Measurements from ENCODE around the gene CHI3L1. TPM values are rescaled to one million over a fixed set of nuclear protein-coding genes. Genes with fewer than 3 reads are reported as not detected.

The CHI3L1 gene
- total and polyA plus RNA-seq, 2 experiments from 2014 or later = 0.22 to 0.23 TPM

DNA sequence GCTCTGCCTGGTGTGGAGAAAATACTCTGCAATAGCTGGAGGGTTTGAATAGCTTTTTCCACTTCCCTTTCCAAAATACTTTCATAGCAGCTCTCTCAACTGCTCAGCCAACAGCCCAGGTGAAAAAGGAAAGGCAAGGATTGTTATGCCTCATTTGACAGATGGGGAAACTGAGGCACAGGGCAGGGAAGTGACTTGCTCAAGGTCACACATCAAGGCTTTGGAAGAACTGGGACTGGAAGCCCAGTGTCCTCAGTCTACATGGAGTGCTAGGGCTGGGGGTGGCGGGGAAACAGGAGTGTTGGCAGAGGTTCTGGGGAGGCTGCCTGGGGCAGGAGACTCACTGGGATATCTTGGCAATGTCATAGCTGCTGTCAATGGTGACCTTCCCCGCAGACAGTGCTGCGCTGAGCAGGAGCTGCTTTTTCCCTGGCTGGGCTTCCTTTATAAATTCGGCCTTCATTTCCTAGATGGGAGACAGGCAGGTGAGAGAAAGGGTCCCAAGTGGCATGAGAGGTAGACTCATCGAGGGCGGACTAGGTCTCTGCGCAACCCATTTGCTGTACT, 4.0 kb downstream of the CHI3L1 start:
- in situ Hi-C loops (cut with MboI) = no loop called here
- peaks cover 14% of the 10 kb centered on the region for H3K4me1 ChIP-seq (ENCODE audit: insufficient read depth)

DNA sequence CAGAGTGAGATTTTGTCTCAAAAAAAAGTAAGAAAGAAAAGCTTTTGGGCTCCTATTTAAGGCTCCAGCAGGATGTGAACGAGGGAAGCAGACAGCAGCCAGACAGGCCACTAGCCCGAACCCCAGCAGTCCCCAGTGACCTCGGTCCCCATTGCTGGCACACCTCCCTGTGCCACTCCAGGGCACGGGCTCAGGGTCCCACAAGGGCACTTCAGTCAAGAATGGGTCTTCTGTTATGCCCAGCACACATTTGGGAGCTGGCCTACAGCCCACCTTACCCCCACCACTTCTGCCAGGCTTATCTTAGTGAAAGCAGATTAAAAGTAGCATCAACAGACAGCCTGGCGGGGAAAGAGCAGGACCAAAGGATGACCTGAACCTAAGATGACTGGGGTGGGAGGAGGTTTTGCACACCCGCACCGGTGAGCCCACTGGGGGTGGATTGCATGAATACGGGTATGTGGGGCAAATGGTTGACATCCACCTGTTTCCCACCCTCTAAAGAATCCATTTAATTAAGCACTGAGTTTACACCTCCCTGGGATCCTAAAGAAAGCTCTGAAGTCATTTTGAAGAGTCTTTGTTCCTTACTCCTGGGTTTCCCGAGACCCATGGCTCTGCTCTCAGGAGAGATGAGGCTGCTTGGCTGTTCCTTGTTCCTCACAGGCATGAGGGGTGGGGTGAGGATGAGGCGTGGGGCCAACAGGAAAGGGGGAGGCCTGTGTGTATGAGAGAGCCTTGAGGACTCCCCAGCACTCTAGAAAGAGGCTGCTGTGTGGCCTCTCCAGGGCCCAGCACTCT, 4.7 kb downstream of the CHI3L1 start:
- in situ Hi-C loops (cut with MboI) = no loop called here
- no peak for DNase-seq
- Histone ChIP-seq H3K4me1 (ENCODE audit: insufficient read depth) (peaks cover 21% of the 10 kb centered on the region), H3K27ac (no peak overlapping the region), H3K9me2 (ENCODE audit: insufficient read depth) (no peaks in the 10 kb centered on the region), H3F3A (ENCODE audit: insufficient read depth) (peaks cover 18% of the 10 kb centered on the region), H3K36me3 (ENCODE audit: low read depth) (no peaks in the 10 kb centered on the region), H3K4me2 (ENCODE audit: unreplicated experiment) (no peak overlapping the region), H2AFZ (no peak overlapping the region), H3K79me2 (ENCODE audit: insufficient read depth) (no peaks in the 10 kb centered on the region), H3K9ac (no peak overlapping the region), H3K9me3 (ENCODE audit: low read depth) (no peaks in the 10 kb centered on the region), H3K4me3 (no peak overlapping the region), H3K27me3 (replicated peaks; ENCODE audit: insufficient read depth) (no peaks in the 10 kb centered on the region), H4K20me1 (ENCODE audit: insufficient read depth) (no peaks in the 10 kb centered on the region)
- TF ChIP-seq EZH2phosphoT487 (IDR thresholded peaks at IDR 0.05; ENCODE audit: insufficient read depth, low read depth) = no peak
- no peak for TF ChIP-seq EZH2 (IDR thresholded peaks at IDR 0.05; ENCODE audit: insufficient read depth, poor library complexity, severe bottlenecking)
- WGBS, 2 experiments (ENCODE audit: low coverage in 1 of 2, low lambda C conversion rate in 2 of 2, missing lambda C conversion rate in 2 of 2) = 77 to 80% methylated on average over 10 of the region's 10 CpGs

More for the DNA sequence above, 4.0 kb downstream of the CHI3L1 start:
- Histone ChIP-seq H2AFZ (no peak overlapping the region), H3K9me2 (ENCODE audit: insufficient read depth) (no peaks in the 10 kb centered on the region), H3F3A (ENCODE audit: insufficient read depth) (peaks cover 11% of the 10 kb centered on the region), H3K27ac (no peak overlapping the region), H3K9ac (no peak overlapping the region), H3K79me2 (ENCODE audit: insufficient read depth) (no peaks in the 10 kb centered on the region), H4K20me1 (ENCODE audit: insufficient read depth) (no peaks in the 10 kb centered on the region), H3K4me2 (ENCODE audit: unreplicated experiment) (no peak overlapping the region), H3K9me3 (ENCODE audit: low read depth) (no peaks in the 10 kb centered on the region), H3K36me3 (ENCODE audit: low read depth) (no peaks in the 10 kb centered on the region), H3K27me3 (replicated peaks; ENCODE audit: insufficient read depth) (no peaks in the 10 kb centered on the region), H3K4me3 (no peak overlapping the region)
- TF ChIP-seq EZH2phosphoT487 (IDR thresholded peaks at IDR 0.05; ENCODE audit: insufficient read depth, low read depth) (no peak), EZH2 (IDR thresholded peaks at IDR 0.05; ENCODE audit: insufficient read depth, poor library complexity, severe bottlenecking) (no peak)
- DNase-seq = no peak
- WGBS, 2 experiments (ENCODE audit: low coverage in 1 of 2, low lambda C conversion rate in 2 of 2, missing lambda C conversion rate in 2 of 2) = 95 to 99% methylated on average over 7 of the region's 7 CpGs

DNA sequence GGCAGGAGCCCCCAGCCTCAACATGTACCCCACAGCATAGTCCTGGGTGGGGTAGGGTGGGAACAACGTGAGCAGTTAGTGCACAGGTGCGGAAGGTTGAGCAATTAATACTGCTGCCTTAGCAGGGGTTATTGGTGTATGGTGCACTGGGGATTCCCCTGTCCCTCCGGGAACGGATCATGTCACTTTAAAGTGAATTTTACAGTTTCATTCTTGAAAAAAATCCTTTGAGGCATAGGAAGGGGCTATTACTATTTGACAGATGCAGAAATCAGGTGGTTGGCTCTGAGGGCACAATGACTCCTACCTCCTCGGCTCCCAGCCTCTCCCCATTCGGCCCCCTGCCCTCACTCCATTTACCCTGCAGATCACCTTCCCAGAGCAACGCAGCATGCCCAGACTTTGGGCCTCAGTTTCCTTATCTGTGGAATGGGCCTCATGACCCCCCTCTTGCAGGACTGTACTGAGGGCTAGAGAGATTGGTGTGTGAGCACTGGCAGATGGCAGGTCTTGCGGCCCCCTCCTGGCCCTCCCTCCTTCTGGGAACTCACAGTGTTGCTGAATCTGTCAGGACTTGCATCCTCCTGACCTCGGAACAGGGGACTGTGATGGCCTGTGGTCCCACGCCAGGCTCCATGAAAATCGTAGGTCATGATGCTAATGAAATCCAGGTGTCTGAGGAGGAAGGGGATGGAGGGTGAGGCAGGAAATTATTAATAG, 5.7 kb downstream of the CHI3L1 start:
- H3F3A ChIP-seq (ENCODE audit: insufficient read depth) = peaks cover 21% of the 10 kb centered on the region
- H3K4me1 ChIP-seq (ENCODE audit: insufficient read depth) = peaks cover 31% of the 10 kb centered on the region
- 87 to 89% methylated on average over 11 of the region's 11 CpGs for WGBS, 2 experiments (ENCODE audit: low coverage in 1 of 2, low lambda C conversion rate in 2 of 2, missing lambda C conversion rate in 2 of 2)
- no peaks in the 10 kb centered on the region for H3K9me3 ChIP-seq (ENCODE audit: low read depth)
- H3K27ac ChIP-seq = no peak overlapping the region
- no peak overlapping the region for H3K4me2 ChIP-seq (ENCODE audit: unreplicated experiment)
- no peaks in the 10 kb centered on the region for H4K20me1 ChIP-seq (ENCODE audit: insufficient read depth)
- no peaks in the 10 kb centered on the region for H3K36me3 ChIP-seq (ENCODE audit: low read depth)
- in situ Hi-C loops (cut with MboI) = no loop called here
- no peak overlapping the region for H2AFZ ChIP-seq
- H3K9ac ChIP-seq = no peak overlapping the region
- H3K27me3 ChIP-seq (replicated peaks; ENCODE audit: insufficient read depth) = no peaks in the 10 kb centered on the region
- no peak overlapping the region for H3K4me3 ChIP-seq
- TF ChIP-seq EZH2phosphoT487 (IDR thresholded peaks at IDR 0.05; ENCODE audit: insufficient read depth, low read depth) (no peak), EZH2 (IDR thresholded peaks at IDR 0.05; ENCODE audit: insufficient read depth, poor library complexity, severe bottlenecking) (no peak)
- no peaks in the 10 kb centered on the region for H3K79me2 ChIP-seq (ENCODE audit: insufficient read depth)
- DNase-seq = no peak
- no peaks in the 10 kb centered on the region for H3K9me2 ChIP-seq (ENCODE audit: insufficient read depth)

DNA sequence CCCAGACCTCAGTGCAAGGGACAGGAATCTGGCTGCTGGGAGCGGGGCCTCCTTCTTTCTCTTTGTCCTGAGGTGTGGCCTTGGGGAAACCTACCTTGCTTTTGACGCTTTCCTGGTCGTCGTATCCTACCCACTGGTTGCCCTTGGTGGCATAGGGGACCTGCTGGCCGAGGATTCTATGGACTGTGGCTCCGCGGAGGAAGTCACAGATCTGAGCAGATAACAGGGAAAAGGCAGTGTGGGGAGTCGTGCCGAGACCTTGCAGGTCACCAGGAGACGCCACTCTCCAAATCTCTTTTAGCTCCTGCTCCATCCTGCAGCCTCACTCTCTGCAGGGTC, 6.9 kb downstream of the CHI3L1 start:
- H3F3A ChIP-seq (ENCODE audit: insufficient read depth) = peaks cover 21% of the 10 kb centered on the region
- no peaks in the 10 kb centered on the region for H3K9me2 ChIP-seq (ENCODE audit: insufficient read depth)
- no peak overlapping the region for H3K27ac ChIP-seq

More for the DNA sequence above, 6.9 kb downstream of the CHI3L1 start:
- Histone ChIP-seq H3K9ac (no peak overlapping the region), H3K4me3 (no peak overlapping the region), H4K20me1 (ENCODE audit: insufficient read depth) (no peaks in the 10 kb centered on the region), H3K79me2 (ENCODE audit: insufficient read depth) (no peaks in the 10 kb centered on the region), H3K4me2 (ENCODE audit: unreplicated experiment) (no peak overlapping the region), H3K9me3 (ENCODE audit: low read depth) (no peaks in the 10 kb centered on the region), H2AFZ (no peak overlapping the region), H3K27me3 (replicated peaks; ENCODE audit: insufficient read depth) (no peaks in the 10 kb centered on the region), H3K4me1 (ENCODE audit: insufficient read depth) (peaks cover 33% of the 10 kb centered on the region), H3K36me3 (ENCODE audit: low read depth) (no peaks in the 10 kb centered on the region)
- 96 to 97% methylated on average over 10 of the region's 10 CpGs for WGBS, 2 experiments (ENCODE audit: low coverage in 1 of 2, low lambda C conversion rate in 2 of 2, missing lambda C conversion rate in 2 of 2)
- TF ChIP-seq EZH2 (IDR thresholded peaks at IDR 0.05; ENCODE audit: insufficient read depth, poor library complexity, severe bottlenecking) (no peak), EZH2phosphoT487 (IDR thresholded peaks at IDR 0.05; ENCODE audit: insufficient read depth, low read depth) (no peak)
- DNase-seq = no peak
- in situ Hi-C loops (cut with MboI) = no loop called here

Data from GM23248 (cell line).